AG08396 (cell line): Measurements from ENCODE around the gene MROH8.
A peak's percentile ranks its signal among the peaks of the same experiment; 100 is the strongest.
"Not testable (repeated sequence)": the region's sequence is repeated elsewhere in the genome, so short reads cannot be mapped to it uniquely, and the experiment has no call there.

Experiments
- DNase-seq: peaks from one replicate; pipeline ENCODE4 v3.0.0; 2012; ENCODE audit warnings: low spot score, mixed read lengths

Gene MROH8

GRCh38 chr20:37090407-37090806, 88.9 kb downstream of the MROH8 start:
- no peak for DNase-seq

- no peak for DNase-seq
These were observed 97.5 kb downstream of the MROH8 start for GRCh38 chr20:37081717-37082289.

- no peak for DNase-seq
These were observed 102.3 kb downstream of the MROH8 start for GRCh38 chr20:37077009-37077408.

GRCh38 chr20:37075932-37076685, 103.2 kb downstream of the MROH8 start:
- peak; percentile 37 for DNase-seq

DNA sequence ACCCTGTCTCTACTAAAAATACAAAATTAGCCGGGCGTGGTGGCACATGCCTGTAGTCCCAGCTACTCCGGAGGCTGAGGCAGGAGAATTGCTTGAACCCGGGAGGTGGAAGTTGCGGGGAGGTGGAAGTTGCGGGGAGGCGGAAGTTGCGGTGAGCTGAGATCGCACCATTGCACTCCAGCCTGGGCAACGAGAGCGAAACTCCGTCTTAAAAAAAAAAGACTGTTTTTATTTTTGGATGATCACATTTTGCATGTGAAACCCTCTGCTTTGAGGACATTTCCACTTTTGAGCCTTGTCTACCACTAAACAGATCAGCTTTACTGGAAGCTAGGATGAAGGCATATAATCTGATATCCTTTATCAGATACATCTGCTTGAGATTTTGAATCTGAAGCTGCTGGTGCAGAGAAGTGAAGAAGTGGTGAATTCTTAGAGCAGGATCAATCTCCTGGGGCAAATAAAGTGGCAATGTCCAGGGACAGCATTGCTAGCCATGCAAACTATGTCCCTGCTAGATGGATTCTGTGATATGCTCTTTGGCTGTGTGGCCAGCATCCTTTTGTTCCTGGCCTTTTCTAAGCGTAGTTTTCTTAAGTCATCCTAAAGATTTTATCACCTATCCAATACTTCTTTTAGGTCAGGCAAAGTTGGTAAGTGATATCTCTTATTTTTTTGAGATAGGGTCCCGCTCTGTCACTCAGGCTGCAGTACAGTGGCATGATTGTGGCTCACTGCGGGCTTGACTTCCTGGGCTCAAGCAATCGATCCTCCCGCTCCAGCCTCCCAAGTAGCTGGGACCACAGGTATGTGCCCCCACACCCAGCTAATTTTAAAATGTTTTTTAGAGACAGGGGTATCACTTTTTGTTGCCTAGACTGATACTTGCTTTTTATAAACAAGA, 106.8 kb downstream of the MROH8 start:
- no peak for DNase-seq

DNA sequence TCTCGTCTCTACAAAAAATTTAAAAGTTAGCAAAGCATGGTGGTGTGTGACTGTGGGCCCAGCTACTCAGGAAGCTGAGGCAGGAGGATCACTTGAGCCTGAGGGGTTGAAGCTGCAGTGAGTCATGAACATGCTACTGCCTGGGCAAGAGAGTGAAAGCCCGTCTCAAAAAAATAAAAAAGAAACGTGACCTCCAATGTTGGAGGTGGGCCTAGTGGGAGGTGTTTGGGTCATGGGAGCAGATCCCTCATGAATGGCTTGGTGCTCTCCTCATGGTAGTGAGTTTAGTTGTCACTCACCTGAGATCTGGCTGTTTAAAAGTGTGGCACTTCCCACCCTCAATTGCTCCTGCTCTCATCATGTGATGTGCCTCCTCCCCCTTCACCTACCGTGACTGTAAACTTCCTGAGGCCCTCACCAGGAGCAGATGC, 107.9 kb downstream of the MROH8 start:
- no peak for DNase-seq

GRCh38 chr20:37069563-37069962, 109.8 kb downstream of the MROH8 start:
- DNase-seq: not testable (repeated sequence)

- DNase-seq: no peak
These were observed 113.2 kb downstream of the MROH8 start for GRCh38 chr20:37066168-37066567.

DNA sequence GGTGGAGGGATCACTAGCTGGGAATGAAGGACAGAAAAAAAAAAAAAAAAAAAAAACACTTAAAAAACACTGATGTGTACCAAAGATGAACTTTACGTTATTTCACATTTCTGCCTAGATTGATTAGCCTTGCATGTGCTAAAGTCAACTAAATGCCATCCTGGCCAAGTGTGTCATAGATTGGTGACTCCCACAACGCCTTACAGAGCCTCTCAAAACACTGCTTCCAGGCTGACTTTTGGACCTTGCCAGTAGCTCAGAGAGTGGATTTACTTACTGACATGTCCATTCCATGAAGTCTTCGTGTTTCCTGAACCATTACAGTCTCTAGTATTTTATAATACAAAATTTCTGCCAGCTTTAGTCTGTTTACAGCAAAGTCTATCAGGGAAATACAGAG, 124.1 kb downstream of the MROH8 start:
- no peak for DNase-seq

DNA sequence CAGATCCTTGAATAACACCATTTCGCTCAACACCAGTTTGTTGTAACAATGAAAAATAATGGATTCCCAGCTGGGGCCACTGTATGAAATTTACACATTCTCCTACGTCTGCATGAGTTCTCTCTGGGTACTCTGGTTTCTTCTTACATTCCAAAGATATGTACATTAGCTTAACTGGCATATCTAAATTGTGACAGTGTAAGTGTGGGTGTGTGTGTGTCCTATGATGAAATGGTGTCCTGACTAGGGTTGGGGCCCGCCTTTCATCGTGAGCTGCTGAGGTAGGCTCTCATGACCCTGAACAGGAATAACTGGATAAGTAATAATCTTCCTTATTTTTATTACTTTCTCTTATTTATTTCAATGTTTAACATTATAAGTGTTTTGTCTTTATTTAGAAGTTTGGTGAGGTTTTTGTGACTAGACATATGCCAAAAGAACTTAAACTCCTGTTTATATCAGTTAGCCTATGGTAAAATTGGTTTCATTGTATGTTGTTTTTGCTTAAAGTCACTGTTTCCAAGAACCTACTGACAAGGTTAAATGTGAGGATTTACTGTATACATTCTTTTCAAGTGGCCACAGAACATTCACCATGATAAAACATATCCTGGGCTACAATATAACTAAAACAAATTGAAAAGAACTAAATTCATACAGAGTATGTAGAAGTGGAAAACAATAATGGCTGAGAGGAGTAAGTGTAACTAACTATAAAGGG, 126.0 kb downstream of the MROH8 start:
- DNase-seq: no peak
